Measurements from ENCODE around the gene TMEM167A.

DNA sequence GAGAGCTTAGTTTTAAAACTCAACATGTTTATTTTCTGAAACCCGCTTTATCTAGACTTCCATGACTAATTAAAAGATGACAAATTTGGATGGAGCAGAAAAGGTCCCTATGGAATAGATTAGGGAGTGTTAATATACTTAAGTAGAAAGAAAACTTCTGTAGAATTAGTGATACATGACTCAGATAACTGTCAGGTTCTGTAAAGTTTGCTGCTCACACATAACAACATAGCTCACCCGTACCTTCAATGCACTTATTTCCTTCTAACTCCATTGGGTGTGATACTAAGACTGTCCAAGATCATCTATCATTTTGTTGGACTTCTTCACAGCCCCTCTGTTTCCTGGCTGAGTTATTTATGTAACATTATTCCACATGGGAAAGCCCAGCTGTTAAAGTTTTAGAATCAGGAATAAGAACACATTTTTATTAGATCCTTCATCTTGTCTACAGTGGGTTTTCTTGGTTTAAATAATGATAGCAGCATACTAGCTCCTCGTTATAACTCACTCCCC lies 27.8 kb downstream of the TMEM167A start:
- TF ChIP-seq, protein P1, sequence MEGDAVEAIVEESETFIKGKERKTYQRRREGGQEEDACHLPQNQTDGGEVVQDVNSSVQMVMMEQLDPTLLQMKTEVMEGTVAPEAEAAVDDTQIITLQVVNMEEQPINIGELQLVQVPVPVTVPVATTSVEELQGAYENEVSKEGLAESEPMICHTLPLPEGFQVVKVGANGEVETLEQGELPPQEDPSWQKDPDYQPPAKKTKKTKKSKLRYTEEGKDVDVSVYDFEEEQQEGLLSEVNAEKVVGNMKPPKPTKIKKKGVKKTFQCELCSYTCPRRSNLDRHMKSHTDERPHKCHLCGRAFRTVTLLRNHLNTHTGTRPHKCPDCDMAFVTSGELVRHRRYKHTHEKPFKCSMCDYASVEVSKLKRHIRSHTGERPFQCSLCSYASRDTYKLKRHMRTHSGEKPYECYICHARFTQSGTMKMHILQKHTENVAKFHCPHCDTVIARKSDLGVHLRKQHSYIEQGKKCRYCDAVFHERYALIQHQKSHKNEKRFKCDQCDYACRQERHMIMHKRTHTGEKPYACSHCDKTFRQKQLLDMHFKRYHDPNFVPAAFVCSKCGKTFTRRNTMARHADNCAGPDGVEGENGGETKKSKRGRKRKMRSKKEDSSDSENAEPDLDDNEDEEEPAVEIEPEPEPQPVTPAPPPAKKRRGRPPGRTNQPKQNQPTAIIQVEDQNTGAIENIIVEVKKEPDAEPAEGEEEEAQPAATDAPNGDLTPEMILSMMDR (IDR thresholded peaks at IDR 0.05; ENCODE audit: insufficient read depth, low read depth, low read length) = no peak
- no peak for TF ChIP-seq EZH2 (IDR thresholded peaks at IDR 0.05; ENCODE audit: insufficient read depth, low read length)

All from astrocyte (in vitro differentiated cells and primary cell).